Parietal lobe (tissue), 1 donor: Measurements from ENCODE around the gene SELENOF. TPM values are rescaled to one million over a fixed set of nuclear protein-coding genes. Genes with fewer than 3 reads are reported as not detected.

Experiments used
- total RNA-seq: library from RNA; depleted of rRNA; stranded (reverse); fragments of >200 nt; gene quantifications from one replicate; pipeline ENCODE4 v1.2.3, GENCODE V29; 2014

The SELENOF gene
- 88.9 TPM for total RNA-seq

GRCh38 chr1:86913896-86914600 is at the start of gene SELENOF:
Gene SELENOF (minus strand): TSS chr1:86914126. CDS start chr1:86914111, 15 bp downstream.

GRCh38 chr1:86914601-86914997 is 673 bp upstream of the SELENOF start, which contains the start of gene HS2ST1:
Gene HS2ST1 (plus strand): TSS chr1:86914635.

Other genes starting within 250 kb of the SELENOF start
- 121 TPM for gene SH3GLB1, start 209.6 kb downstream of the SELENOF start, total RNA-seq
- 26.3 TPM for gene HS2ST1, start 509 bp upstream of the SELENOF start, total RNA-seq